GM12878 (cell line): ENCODE measurements around the gene TNFSF4. TPM values are rescaled to one million over a fixed set of nuclear protein-coding genes. Genes with fewer than 3 reads are reported as not detected.

Experiments used
- ATAC-seq: fragments of 200-7000 bp; cut with Tn5 transposase; 3 replicates; pipeline ENCODE4 v1.9.1; 2020; ENCODE audit warnings: mild to moderate bottlenecking, moderate library complexity
- BruUV-seq: library from RNA; stranded (reverse); fragments of 400-500 nt; replicated peaks from 2 replicates; lab custom pipeline; 2021; lab: Mats Ljungman, UMichigan
- CTCF ChIA-PET: fragments of 300-600 bp; sonication (Branson Sonifier 250); formaldehyde crosslinking; extraction: SDS; loops from one replicate; lab custom pipeline; 2021; ENCODE audit warnings: inconsistent platforms; lab: Yijun Ruan, JAX
- POLR2A ChIA-PET: fragments of 350-600 bp; formaldehyde crosslinking; extraction: SDS; loops from one replicate; lab custom pipeline; 2021; ENCODE audit warnings: inconsistent platforms; lab: Charles Lee
- RAD21 ChIA-PET: fragments of 300-600 bp; sonication (Branson Sonifier 250); formaldehyde crosslinking; loops from one replicate; lab custom pipeline; 2023; ENCODE audit warnings: antibody characterized with exemption; ENCODE audit not compliant: unreplicated experiment; lab: Charles Lee
- SMC1A ChIA-PET: fragments of 300-600 bp; sonication (Branson Sonifier 250); formaldehyde crosslinking; loops from one replicate; lab custom pipeline; 2023; ENCODE audit not compliant: unreplicated experiment, uncharacterized antibody; lab: Charles Lee
- DNase-seq: peaks from one replicate; pipeline ENCODE4 v3.0.0-alpha.2; 2011; ENCODE audit warnings: low read depth, low spot score
- FAIRE-seq: peaks from 3 replicates; lab custom pipeline; 2011; peaks lifted over from hg19 to GRCh38; lab: Jason Lieb, UNC
- H2AFZ ChIP-seq: 2 replicates; pipeline ENCODE4 v1.6.0; 2011; ENCODE audit warnings: low read depth, low read length, control low read depth; ENCODE audit not compliant: control insufficient read depth
- H3K27ac ChIP-seq: 2 replicates; pipeline ENCODE4 v1.5.1; 2011; ENCODE audit warnings: control low read depth; ENCODE audit not compliant: control insufficient read depth, insufficient read depth
- H3K27me3 ChIP-seq, 2 experiments: replicated peaks in 1 of 2; 2 replicates each; pipeline versions ENCODE4 v1.6.0 to v1.6.1; 2011; ENCODE audit warnings: low read length in 1 of 2; ENCODE audit not compliant: control insufficient read depth in 2 of 2, insufficient read depth in 2 of 2
- H3K36me3 ChIP-seq, 2 experiments: 2 replicates each; pipeline ENCODE4 v1.5.1; 2011; ENCODE audit warnings: low read length in 1 of 2; ENCODE audit not compliant: control insufficient read depth in 2 of 2, insufficient read depth in 2 of 2
- H3K4me1 ChIP-seq: 2 replicates; pipeline ENCODE4 v1.6.1; 2011; ENCODE audit warnings: mild to moderate bottlenecking, low read length, moderate library complexity, mixed read lengths; ENCODE audit not compliant: control insufficient read depth, insufficient read depth
- H3K4me2 ChIP-seq: 2 replicates; pipeline ENCODE4 v1.6.0; 2011; ENCODE audit warnings: control low read depth; ENCODE audit not compliant: control insufficient read depth, insufficient read depth
- H3K4me3 ChIP-seq: fragments of 200-600 bp; sonication (generic); 2 replicates; pipeline ENCODE4 v1.5.1; 2016
- H3K79me2 ChIP-seq: 2 replicates; pipeline ENCODE4 v1.6.0; 2011; ENCODE audit warnings: low read length; ENCODE audit not compliant: control insufficient read depth, insufficient read depth
- H3K9ac ChIP-seq: 2 replicates; pipeline ENCODE4 v1.8.0; 2011; ENCODE audit warnings: low read length, control low read depth, mixed read lengths; ENCODE audit not compliant: control insufficient read depth, insufficient read depth
- H3K9me3 ChIP-seq: replicated peaks from 3 replicates; pipeline ENCODE4 v1.5.1; 2011; ENCODE audit warnings: mild to moderate bottlenecking, low read length; ENCODE audit not compliant: control insufficient read depth, insufficient read depth
- H4K20me1 ChIP-seq: 2 replicates; pipeline ENCODE4 v1.6.0; 2011; ENCODE audit not compliant: control insufficient read depth, insufficient read depth
- ETV6 ChIP-seq, 2 experiments: fragments of 450-650 bp in 1 of 2; IDR thresholded peaks in 1 of 2; conservative IDR thresholded peaks in 1 of 2; 2 replicates each; pipeline ENCODE4 v1.6.1; 2014; ENCODE audit warnings: antibody characterized with exemption in 1 of 2, borderline replicate concordance in 1 of 2, low read depth in 1 of 2, mild to moderate bottlenecking in 1 of 2, moderate library complexity in 1 of 2
- JUNB ChIP-seq: IDR thresholded peaks from 2 replicates; pipeline ENCODE4 v1.6.1; 2016; ENCODE audit warnings: antibody characterized with exemption, mild to moderate bottlenecking
- KLF5 ChIP-seq: fragments of 450-650 bp; IDR thresholded peaks from 2 replicates; pipeline ENCODE4 v1.6.1; 2014; ENCODE audit warnings: mild to moderate bottlenecking; ENCODE audit not compliant: partially characterized antibody
- LARP7 ChIP-seq: fragments of 450-650 bp; IDR thresholded peaks from 2 replicates; pipeline ENCODE4 v1.6.1; 2017; ENCODE audit warnings: mild to moderate bottlenecking
- NFYA ChIP-seq: IDR thresholded peaks from 2 replicates; pipeline ENCODE4 v1.6.1; 2011; ENCODE audit warnings: low read depth, mild to moderate bottlenecking, low read length, improper control_type of control experiment, borderline replicate concordance
- NR2C2 ChIP-seq: IDR thresholded peaks from 2 replicates; pipeline ENCODE4 v1.6.1; 2011; ENCODE audit warnings: borderline replicate concordance, low read depth; ENCODE audit not compliant: control insufficient read depth, insufficient read length
- RBBP5 ChIP-seq: fragments of 200-600 bp; sonication (generic); conservative IDR thresholded peaks from 2 replicates; pipeline ENCODE4 v1.6.1; 2016
- RUNX3 ChIP-seq: IDR thresholded peaks from 2 replicates; pipeline ENCODE4 v1.6.1; 2012; ENCODE audit warnings: low read length, inconsistent platforms
- SMAD5 ChIP-seq: IDR thresholded peaks from 2 replicates; pipeline ENCODE4 v1.6.1; 2016; ENCODE audit warnings: antibody characterized with exemption, low read depth
- SMARCA5 ChIP-seq: fragments of 450-650 bp; IDR thresholded peaks from 2 replicates; pipeline ENCODE4 v1.6.1; 2017; ENCODE audit warnings: mild to moderate bottlenecking
- SREBF1 ChIP-seq: IDR thresholded peaks from 2 replicates; pipeline ENCODE4 v1.6.1; 2012; ENCODE audit warnings: mild to moderate bottlenecking, low read length
- ZNF622 ChIP-seq: fragments of 450-650 bp; IDR thresholded peaks from 2 replicates; pipeline ENCODE4 v1.6.1; 2017; ENCODE audit warnings: mild to moderate bottlenecking, inconsistent platforms
- WGBS: methylation state at CpG from one replicate; pipeline ENCODE4 v1.1.6; 2016; ENCODE audit warnings: low lambda C conversion rate; ENCODE audit not compliant: insufficient replicate concordance, insufficient coverage; ENCODE audit errors: missing lambda C conversion rate; 5-methylcytosine and 5-hydroxymethylcytosine counted together
- in situ Hi-C: fragments of 300-500 bp; cut with MboI; formaldehyde crosslinking; loops from 9 replicates; pipeline ENCODE4 v1.14.3; 2018; ENCODE audit warnings: mixed read lengths
- intact Hi-C: fragments of 100-400 bp; cut with micrococcal nuclease; formaldehyde crosslinking; loops from one replicate; pipeline ENCODE4 v1.14.2; 2022; ENCODE audit not compliant: unreplicated experiment
- polyA plus RNA-seq, 11 experiments: library from polyadenylated mRNA; depleted of rRNA in 4 of 11; unstranded in 6 of 11; stranded (reverse) in 5 of 11; fragments of >200 nt; fragmentation: Nextera tagmentation in 4 of 11; fragmentation: Illumina TruSeq in 1 of 11; extraction: Ambion mirVana in 4 of 11; extraction: Trizol in 1 of 11; gene quantifications; 1 replicate in 1 of 11; 2 replicates in 10 of 11; pipeline versions ENCODE4 v1.2.1 to v1.2.3, GENCODE V29; 2011 to 2016; ENCODE audit warnings: inconsistent platforms in 2 of 11, missing spikeins in 2 of 11, low read depth in 1 of 11
- total RNA-seq, 4 experiments: library from RNA; depleted of rRNA in 3 of 4; stranded (reverse); fragments of >200 nt in 3 of 4; fragmentation: Illumina TruSeq in 1 of 4; extraction: Trizol in 1 of 4; gene quantifications; 2 replicates each; pipeline versions ENCODE4 v1.2.1 to v1.2.3, GENCODE V29; 2013 to 2021
- TF ChIP-seq, protein P1 (sequence below): fragments of 150-350 bp; IDR thresholded peaks from 2 replicates; pipeline ENCODE4 v1.6.1; 2016; ENCODE audit warnings: low read depth, low read length
- TF ChIP-seq, protein P2 (sequence below): fragments of 450-650 bp; conservative IDR thresholded peaks from 2 replicates; pipeline ENCODE4 v1.6.1; 2017; ENCODE audit warnings: mild to moderate bottlenecking, moderate library complexity

Gene TNFSF4
- total and polyA plus RNA-seq, 10 of the 15 experiments (the other 5 are each of a cell fraction or from before 2014, with no cell fraction given) = 8.1 to 31.0 (median 12.9) TPM

DNA sequence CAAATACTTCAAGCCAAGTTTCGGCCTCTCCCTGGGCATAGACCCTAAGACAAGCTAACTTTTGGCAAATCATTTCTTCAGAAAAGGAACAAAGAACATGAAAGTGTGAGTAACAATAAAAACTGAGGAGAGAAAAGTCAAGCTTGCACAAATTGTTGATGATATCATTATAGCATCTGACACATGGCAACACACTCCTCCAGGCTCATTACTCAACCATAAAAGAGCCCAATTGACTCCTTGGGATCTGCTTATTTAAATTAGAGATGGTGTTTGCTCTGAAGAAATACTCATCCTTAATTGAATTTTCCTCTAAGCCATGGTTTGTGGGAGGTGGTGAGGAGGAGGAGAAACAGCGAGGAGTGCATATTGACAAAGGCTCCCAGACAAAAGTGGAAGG, 54.5 kb downstream of the TNFSF4 start:
- Histone ChIP-seq H3K27me3 (0 out of 4 replicates have a peak, but pooled peaks cover 0 to 1% of the 10 kb centered on the region in 2 experiments), H4K20me1 (no peaks in the 10 kb centered on the region), H3K27ac (no peak overlapping the region), H3K4me3 (no peak overlapping the region), H3K79me2 (no peaks in the 10 kb centered on the region), H3K9me3 (no peaks in the 10 kb centered on the region; the same call in 2 of the 3 replicates), H3K4me2 (no peak overlapping the region), H3K9ac (no peak overlapping the region), H2AFZ (no peak overlapping the region), H3K36me3 (no peaks in the 10 kb centered on the region), H3K4me1 (no peaks in the 10 kb centered on the region)
- ChIA-PET CTCF (no interaction called here), RAD21 (no interaction called here), POLR2A (no interaction called here), SMC1A (interaction anchor here (0.7 kb wide), 1 partner anchor 19 kb away, joined by 3 read pairs; no protein-coding TSS in a partner anchor)
- 0% methylated on average over 2 of the region's 2 CpGs for WGBS
- TF ChIP-seq RBBP5 = no peak
- TF ChIP-seq JUNB = no peak
- no TSS peak for BruUV-seq
- in situ Hi-C loops = no loop called here
- intact Hi-C loops = no loop called here
- no peak for ATAC-seq
- FAIRE-seq = no peak
- DNase-seq = no peak

DNA sequence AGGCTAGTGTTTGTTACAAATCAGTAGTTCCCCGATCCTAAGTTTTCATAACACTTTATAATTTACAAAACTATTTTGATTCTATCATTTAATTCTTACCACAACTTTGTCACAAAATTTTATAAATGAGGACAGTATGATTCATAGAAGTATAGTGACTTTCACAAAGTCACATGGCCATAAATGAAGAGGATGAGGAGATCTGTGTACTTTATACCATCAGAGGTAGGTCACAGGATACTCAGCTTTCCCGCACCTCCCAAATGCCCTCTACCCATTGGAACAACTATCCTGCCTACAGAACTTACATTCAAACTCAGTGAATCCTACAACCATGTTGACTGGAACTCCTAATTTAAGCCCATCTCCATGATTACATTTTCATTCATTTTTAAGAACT, 56.3 kb downstream of the TNFSF4 start:
- Histone ChIP-seq H3K9me3 (peaks cover 2% of the 10 kb centered on the region; the same call in 2 of the 3 replicates), H3K27ac (no peak overlapping the region), H3K36me3 (no peaks in the 10 kb centered on the region), H3K4me3 (no peak overlapping the region), H3K4me1 (no peaks in the 10 kb centered on the region), H4K20me1 (no peaks in the 10 kb centered on the region), H3K27me3 (0 out of 4 replicates have a peak, but pooled peaks cover 0 to 1% of the 10 kb centered on the region in 2 experiments), H3K79me2 (no peaks in the 10 kb centered on the region), H3K9ac (no peak overlapping the region), H3K4me2 (no peak overlapping the region), H2AFZ (no peak overlapping the region)
- no peak for ATAC-seq
- SMC1A ChIA-PET = interaction anchor here (0.8 to 1.1 kb wide), 2 partner anchors 18 to 132 kb away, joined by 3 read pairs; no protein-coding TSS in a partner anchor
- no peak for FAIRE-seq
- intact Hi-C loops = no loop called here
- no TSS peak for BruUV-seq
- in situ Hi-C loops = no loop called here
- DNase-seq = no peak
- CTCF ChIA-PET = no interaction called here
- 58% methylated on average over 2 of the region's 2 CpGs for WGBS
- RAD21 ChIA-PET = no interaction called here
- POLR2A ChIA-PET = no interaction called here
- TF ChIP-seq KLF5 (no peak), ETV6 (conservative IDR thresholded peaks at IDR 0.05 in 1 of 2, IDR thresholded peaks at IDR 0.05 in 1 of 2; ENCODE audit: borderline replicate concordance in 1 of 2, low read depth in 1 of 2) (no peak), NR2C2 (no peak), SMARCA5 (no peak), NFYA (no peak), SREBF1 (no peak), RUNX3 (no peak), SMAD5 (no peak), LARP7 (no peak), ZNF622 (no peak)
- TF ChIP-seq, protein P1, sequence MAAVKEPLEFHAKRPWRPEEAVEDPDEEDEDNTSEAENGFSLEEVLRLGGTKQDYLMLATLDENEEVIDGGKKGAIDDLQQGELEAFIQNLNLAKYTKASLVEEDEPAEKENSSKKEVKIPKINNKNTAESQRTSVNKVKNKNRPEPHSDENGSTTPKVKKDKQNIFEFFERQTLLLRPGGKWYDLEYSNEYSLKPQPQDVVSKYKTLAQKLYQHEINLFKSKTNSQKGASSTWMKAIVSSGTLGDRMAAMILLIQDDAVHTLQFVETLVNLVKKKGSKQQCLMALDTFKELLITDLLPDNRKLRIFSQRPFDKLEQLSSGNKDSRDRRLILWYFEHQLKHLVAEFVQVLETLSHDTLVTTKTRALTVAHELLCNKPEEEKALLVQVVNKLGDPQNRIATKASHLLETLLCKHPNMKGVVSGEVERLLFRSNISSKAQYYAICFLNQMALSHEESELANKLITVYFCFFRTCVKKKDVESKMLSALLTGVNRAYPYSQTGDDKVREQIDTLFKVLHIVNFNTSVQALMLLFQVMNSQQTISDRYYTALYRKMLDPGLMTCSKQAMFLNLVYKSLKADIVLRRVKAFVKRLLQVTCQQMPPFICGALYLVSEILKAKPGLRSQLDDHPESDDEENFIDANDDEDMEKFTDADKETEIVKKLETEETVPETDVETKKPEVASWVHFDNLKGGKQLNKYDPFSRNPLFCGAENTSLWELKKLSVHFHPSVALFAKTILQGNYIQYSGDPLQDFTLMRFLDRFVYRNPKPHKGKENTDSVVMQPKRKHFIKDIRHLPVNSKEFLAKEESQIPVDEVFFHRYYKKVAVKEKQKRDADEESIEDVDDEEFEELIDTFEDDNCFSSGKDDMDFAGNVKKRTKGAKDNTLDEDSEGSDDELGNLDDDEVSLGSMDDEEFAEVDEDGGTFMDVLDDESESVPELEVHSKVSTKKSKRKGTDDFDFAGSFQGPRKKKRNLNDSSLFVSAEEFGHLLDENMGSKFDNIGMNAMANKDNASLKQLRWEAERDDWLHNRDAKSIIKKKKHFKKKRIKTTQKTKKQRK = no peak
- TF ChIP-seq, protein P2, sequence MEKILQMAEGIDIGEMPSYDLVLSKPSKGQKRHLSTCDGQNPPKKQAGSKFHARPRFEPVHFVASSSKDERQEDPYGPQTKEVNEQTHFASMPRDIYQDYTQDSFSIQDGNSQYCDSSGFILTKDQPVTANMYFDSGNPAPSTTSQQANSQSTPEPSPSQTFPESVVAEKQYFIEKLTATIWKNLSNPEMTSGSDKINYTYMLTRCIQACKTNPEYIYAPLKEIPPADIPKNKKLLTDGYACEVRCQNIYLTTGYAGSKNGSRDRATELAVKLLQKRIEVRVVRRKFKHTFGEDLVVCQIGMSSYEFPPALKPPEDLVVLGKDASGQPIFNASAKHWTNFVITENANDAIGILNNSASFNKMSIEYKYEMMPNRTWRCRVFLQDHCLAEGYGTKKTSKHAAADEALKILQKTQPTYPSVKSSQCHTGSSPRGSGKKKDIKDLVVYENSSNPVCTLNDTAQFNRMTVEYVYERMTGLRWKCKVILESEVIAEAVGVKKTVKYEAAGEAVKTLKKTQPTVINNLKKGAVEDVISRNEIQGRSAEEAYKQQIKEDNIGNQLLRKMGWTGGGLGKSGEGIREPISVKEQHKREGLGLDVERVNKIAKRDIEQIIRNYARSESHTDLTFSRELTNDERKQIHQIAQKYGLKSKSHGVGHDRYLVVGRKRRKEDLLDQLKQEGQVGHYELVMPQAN = no peak
